HG02588 (cell line): Measurements from ENCODE around the gene FANCC.
"Not testable (repeated sequence)": the region's sequence is repeated elsewhere in the genome, so short reads cannot be mapped to it uniquely, and the experiment has no call there.

Experiments
- ATAC-seq: cut with Tn5 transposase; IDR thresholded peaks from one replicate; pipeline ENCODE4 v1.9.1; 2021; ENCODE audit warnings: mild to moderate bottlenecking, moderate library complexity; ENCODE audit not compliant: unreplicated experiment

The FANCC gene

DNA sequence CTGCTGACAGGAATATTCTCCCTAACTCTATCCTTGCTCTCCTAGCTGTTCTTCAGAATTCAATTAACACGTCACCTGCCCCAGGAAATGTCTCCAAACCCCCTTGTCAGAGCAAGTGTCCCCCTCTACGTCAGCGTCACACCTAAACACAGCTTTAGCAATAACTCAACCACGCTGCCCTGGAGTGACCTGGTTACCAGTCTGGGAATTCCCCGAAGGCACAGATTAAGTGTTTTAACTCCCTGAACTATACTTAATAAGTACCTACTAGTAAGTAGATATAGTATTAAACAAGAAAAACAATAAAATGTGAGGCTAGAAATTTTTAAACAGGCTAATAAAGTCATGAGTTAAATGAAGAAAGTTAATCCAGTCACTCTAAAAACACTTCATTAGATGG is 78.4 kb downstream of the FANCC start:
- ATAC-seq, result no peak

DNA sequence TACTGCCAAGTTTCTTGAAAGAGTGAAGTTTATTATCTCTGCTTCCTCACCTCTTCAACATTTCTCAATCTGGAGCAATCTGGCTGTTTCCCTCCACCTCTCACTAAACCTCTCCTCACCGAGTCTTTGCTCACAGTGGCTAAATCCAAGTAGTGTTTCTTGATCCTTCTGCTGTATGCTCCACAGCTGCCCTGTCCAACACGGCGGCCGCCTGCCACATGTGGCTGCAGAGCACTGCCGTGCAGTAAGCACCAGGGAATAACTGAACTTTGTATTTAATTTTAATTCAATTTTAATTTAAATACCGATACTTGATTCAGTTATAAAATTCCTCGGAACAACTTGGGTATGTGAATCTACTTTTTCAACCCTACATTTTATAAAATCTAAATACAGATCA is 80.2 kb downstream of the FANCC start:
- ATAC-seq, result no peak

DNA sequence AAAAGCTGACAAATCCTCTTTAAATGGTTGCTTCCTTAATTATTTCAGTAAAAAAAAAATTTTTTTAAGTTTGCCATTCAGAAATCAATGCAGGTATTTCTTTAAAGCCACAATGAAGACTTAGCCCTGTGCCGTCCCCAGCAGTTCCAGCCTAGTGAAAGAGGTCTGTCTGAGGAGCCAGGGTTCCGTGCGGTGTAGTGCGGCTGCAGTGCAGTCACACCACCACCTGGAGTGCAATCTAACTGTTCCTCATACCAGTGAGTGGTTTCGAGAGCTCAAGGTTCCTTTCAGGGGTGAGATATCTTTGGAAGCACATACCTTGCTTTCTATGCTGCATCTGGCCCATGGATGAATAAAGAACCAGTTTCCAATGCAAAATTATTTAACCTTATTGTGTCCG is 87.5 kb downstream of the FANCC start:
- ATAC-seq, result no peak

DNA sequence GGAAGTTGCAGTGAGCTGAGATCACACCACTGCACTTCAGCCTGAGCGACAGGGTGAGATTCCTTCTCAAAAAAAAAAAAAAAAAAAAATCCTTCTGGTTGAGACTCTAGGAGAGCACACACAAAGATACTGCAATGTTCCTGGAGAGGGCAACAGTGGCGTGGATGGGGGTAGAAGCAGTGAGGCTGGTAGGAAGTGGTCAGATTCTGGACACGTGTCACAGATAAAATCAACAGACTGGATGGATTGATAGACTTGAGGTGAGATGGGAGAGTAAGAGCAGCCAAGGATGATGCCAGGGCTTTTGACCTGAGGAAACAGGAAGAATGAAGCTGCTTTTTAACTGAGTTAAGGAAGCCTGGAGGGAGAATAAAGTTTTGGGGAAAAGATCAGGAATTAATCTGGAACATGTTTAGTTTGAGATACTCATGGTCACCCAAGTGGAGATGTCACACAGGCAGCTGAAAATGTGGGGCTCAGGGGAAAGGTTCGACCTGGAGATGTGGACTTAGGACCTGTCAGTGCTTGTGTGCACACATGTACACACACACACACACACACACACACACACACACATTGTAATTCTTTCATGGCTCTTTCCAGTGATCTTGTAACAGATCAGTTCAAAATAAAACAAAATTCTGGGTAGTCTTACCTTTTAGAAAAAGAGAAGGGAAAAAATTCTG is 88.1 kb downstream of the FANCC start:
- ATAC-seq, result no peak

DNA sequence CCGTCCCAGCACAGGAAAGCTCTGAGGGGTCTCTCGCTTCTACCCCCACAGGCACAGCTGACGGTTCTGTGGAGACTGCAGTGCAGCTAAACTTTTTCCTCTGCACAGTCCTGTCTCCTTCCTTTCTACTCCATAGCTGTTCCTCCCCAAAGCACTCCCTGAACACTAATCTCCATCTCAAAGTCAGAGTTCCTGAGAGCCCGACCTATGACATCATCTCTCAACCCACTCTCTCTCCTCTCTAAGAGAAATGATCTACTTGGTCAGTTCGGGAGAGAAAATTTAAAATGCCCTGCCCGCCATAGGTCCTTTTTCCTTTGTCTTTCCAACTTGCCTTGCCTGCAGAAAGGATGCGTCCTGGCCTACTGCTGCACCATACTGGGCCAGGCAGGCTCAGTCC is 90.6 kb downstream of the FANCC start:
- ATAC-seq, result no peak

DNA sequence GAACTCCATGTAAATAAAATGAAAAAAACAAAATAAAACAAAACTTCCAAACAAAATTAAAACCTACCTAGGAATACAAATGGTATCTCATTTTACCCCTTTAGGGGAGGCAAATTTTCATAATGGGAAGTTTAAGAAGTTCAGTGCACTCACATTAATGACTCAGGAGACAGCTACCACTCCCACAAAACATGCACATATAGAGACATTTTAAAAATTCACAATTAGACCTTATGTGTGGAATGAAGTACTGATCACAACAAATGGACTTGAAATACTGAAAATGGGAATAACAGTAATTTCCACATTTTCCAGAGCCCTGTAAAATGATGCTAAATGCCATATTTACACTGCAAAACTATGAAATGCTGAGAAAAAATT is 91.8 kb downstream of the FANCC start:
- no peak for ATAC-seq

DNA sequence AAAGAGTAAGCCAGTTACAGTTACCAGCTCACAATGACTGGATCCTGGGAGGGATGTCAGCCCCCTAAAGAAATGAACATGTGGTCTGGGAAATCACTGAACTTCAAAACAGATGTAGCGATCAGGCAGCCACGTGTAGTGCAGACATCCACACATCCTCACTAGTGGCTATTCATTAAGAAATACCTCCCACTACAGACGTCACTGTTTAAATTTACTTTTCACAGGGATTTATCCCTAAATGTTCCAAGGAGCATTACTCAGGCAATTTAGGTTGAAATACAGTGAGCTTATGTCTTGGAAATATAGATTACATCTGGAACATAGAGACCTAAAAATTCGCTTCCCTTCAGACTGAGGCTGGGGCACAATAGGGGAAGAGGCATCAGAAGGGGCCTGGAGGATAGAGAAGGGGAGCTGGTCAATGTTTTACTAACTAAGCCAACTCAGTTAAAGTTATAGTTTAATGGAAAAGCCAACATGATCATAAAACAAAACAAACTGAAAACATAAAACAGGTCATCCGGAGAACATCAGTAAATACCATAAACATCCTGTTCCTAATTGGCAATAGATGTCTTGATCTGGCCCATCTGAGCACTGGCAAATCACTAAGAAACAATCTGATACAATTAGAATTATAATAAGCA is 92.3 kb downstream of the FANCC start:
- ATAC-seq, result no peak

DNA sequence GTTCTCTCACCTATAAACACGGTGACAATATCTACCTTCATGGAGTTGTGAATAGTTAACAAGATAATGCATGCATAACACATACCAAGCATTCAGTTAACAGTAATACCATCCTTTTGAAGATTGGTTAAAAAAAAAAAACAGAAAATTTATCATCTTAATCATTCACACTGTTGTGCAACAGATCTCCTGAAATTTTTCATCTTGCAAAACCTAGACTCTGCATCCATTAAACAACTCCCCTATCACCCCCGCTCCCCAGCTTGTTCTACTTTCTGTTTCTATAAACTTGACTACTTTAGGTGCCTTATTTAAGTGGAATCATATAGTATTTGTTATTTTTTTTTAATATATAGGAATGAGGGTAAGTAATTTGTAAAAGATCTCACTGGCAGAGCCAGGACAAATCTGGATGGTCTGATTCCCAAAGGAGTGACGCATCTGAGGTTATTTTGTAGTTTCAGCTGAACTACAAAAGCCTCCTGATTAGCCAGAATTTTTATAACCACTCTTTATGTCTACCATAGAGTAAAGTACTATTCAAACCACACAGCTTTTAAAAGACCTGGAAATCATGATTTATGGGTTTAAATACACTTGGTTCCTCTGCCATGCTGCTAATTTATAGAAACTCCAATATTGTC is 93.0 kb downstream of the FANCC start:
- no peak for ATAC-seq

DNA sequence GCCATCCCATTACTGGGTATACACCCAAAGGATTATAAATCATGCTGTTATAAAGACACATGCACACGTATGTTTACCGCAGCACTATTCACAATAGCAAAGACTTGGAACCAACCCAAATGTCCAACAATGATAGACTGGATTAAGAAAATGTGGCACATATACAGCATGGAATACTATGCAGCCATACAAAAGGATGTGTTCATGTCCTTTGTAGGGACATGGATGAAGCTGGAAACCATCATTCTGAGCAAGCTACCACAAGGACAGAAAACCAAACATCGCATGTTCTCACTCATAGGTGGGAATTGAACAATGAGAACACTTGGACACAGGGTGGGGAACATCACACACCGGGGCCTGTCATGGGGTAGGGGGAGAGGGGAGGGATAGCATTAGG is 97.2 kb downstream of the FANCC start:
- ATAC-seq, result not testable (repeated sequence)

DNA sequence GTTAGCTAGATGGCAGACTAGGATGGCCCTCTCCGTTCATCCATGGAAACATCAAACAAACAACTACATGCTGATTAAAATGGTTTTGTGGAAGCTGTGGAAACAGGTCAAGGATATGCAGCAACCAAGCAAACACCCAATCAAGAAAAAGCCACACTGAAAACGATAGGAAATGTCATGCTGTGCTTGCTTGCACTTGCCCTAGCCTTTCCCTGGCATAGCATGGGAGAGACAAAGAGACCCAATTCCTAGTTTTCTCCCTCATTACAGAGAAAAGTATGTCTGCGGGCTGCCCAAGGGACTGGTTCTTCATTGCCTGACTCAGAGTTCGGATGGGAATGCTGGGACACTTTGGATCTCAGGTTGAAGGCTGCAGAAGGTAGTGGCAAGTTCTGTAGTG is 98.7 kb downstream of the FANCC start:
- ATAC-seq, result no peak

DNA sequence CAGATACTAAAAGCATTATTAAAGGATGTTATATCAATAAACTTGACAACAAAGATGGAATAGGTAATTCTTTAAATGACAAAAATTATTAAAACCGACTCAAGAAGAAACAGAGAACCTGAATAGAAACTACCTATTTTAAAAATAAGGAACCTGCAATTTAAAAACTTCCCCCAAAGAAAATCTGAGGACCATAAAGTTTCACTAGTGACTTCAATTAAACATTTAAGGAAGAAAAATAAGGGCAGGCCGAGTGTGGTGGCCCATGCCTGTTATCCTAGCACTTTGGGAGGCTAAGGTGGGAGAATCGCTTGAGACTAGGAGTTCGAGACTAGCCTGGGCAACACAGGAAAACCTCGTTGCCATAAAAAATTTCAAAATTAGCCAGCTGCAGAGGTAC is 99.6 kb downstream of the FANCC start:
- ATAC-seq, result no peak

DNA sequence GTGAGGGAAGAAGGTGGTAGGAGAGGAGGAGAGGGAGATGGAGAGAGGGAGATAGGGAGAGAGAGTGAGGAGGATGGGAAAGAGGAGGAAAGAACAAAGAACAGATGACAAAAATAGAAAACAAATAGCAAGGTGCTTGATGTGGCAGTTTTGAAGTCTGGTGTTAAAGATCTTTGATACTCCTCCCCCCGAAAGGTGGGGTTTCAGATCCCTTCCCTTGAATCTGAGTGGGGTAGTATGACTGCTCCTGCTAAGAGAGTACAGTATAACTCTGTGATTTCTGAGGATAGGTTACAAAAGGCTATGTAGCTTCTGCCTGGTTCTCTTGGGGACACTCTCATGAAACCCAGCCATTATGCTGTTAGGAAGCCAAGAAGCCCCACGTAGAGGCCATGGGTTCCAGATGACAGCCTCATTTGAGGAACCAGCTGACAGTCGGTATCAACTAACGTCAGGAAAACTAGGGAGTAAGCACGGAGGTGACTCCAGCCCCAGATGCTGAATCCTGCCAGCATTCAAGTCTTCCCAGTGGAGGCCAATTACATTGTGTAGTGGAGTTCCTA is 102.1 kb downstream of the FANCC start:
- no peak for ATAC-seq

DNA sequence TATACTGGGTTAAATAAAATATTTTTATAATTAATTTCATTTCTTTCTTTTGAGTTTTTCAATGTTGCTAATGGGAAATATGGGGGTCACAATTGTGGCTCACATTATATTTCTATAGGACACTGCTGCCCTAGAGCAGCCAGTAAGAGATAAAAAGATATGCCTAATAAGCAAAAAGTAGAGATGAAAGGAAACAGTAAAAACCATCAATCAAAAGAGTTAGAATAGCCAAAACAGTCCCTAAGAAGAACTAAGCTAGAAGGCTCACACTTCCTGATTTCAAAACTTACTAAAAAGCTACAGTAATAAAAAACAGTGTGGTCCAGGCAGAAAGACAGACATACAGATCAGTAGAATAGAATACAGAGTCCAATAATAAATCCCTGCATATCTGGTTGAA is 104.4 kb downstream of the FANCC start:
- no peak for ATAC-seq

DNA sequence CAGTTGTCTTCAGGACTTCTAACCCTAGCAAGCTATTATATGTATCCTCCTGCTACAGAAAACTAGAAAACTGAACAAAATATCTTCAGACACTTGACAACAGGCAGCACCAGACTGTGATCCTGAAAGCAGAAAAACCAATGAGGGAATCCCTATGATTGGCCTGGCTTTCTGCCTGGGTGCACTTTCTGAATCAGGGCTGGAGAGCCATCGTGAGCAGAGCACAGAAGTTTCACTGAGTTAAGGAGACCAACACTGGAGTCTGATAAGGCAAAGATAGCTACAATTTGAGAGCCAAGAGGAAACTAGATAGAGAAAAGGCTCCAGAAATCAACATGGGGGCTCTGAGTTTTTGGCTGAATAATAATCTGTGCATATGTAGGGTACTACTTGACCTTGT is 106.5 kb downstream of the FANCC start:
- no peak for ATAC-seq

DNA sequence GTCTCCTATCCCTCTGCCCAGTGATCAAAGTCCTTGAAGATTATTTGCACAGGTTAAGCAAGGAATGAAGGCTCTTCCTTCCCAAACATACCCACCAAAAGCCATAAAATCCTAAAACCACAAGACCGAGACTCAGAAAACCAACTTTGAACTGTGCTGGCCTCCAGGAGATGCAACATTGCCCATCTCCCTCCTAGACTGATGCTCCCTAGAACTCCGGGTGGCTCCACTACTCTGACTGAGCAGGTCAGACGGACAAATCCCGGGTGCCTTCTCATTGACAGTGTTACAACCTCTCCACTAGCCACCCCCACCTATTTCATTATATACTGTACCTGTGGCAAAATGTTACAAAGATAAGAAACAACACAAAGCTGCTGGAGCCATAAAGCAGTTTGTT is 110.1 kb downstream of the FANCC start:
- no peak for ATAC-seq

DNA sequence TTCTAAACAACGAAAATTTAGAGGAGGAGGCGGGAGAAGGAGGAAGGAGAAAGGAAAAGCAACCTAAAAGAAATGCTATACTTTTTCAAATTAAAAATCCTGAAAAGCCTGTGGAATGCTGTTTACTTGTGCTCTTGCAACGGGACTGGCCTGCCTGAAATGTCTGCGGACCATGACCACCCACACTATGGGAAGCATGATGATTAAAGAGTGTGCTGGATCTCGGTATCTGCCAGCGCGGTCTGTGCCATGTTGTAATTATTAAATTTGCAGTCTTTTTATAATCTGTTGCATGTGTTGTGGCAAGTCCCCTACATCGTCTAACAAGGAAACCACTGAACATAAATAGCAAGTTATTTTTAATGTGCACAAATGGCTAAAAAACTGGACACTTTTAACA is 111.4 kb downstream of the FANCC start:
- ATAC-seq, result no peak

DNA sequence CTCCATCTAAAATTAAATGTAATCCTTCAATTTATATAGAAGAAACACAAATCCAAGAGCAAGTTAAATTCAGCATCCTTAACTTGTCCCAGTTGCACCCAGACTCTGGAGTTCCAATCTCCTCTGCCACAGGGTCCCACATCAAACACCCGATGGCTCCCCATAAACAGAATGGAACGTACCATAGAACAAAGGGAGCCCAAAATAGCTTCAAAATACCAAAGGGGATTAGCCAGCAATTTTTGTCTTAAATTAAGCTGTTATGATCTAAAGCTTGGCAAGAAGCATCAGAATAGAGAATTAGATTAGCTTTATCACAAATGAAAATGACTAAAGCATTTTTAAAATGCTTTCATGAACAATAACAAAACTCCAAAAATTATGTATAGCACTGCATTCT is 112.8 kb downstream of the FANCC start:
- no peak for ATAC-seq

DNA sequence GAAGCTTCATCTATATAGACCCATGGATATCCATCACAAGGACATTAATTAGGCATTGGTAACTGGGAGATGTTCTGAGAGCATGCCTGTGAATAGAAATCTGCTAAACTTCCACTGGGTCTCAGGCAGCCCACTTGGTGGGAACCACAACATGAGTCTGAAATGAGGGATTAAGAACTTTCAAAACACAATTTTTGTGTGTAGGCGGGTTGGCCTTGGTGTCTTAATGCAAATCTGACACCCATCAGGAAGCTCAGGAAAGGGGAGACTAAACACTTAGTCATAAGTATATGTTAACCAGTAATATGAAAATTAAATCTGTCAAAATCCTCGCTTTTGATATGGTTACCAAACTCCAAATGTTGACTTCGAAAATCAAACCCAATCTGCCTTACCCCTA is 113.2 kb downstream of the FANCC start:
- no peak for ATAC-seq

DNA sequence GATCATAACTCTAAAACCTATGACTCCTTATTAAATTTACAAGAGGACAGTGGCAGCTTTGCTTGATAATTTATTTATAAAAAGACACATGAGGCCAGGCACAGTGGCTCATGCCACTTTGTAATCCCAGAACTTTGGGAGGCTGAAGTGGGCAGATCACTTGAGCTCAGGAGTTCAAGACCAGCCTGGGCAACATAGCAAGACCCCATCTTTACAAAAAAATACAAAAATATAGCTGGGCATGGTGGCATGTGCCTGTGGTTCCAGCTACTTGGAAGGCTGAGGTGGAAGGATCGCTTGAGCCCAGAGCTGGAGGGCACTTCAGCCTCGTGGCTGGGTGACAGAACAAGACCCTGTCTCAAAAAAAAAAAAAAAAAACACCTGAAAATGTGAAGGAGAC is 114.5 kb downstream of the FANCC start:
- not testable (repeated sequence) for ATAC-seq

DNA sequence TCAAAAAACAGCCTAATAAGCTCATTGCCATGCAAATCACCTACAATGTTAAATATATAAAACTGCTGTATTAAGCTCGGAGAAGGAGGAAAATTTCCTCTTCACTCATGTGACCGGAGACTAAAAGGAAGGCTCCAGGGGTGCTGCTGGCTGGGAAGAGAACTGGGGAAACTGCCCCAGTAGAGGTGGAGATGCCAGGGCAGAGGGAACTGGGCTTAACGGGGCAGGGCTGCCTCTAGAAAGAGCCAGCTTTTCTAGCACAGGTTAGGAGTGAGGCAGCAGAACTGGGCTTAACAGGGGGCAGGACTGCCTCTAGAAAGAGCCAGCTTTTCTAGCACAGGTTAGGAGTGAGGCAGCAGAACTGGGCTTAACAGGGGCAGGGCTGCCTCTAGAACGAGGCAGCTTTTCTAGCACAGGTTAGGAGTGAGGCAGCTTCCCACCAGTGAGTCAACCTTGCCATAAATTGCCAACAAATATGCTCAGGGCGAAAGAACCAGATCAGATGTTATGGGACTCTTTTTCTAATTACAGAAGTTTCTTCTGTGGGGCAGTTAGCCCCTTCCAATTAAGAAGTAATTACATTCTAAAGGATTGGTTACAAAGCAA is 115.3 kb downstream of the FANCC start:
- no peak for ATAC-seq

DNA sequence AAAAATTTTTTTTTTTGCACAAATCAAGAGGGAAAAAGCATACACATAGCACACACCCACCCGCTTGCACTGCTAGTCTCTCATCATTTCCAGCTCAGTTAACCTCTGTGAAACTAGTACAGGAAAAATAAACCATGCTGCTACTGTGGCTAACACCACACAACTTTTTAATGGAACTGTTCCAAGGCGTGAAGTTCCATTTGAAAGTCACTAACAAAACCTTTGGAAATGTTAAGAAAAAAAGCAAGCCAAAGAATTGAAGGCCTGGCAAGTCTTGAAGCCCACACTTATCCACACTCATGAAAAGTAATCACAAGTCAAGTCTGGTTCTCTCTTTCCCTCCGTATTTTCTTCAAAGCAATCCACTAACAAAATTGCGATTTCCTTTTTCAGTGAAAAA is 116.3 kb downstream of the FANCC start:
- ATAC-seq, result no peak
